OCI-LY7 (cell line): Measurements from ENCODE around the gene KNSTRN. TPM values are rescaled to one million over a fixed set of nuclear protein-coding genes. Genes with fewer than 3 reads are reported as not detected.

Experiments
- BruUV-seq: library from RNA; stranded (reverse); fragments of 400-500 nt; replicated peaks from 2 replicates; lab custom pipeline; 2021; lab: Mats Ljungman, UMichigan
- CTCF ChIA-PET: fragments of 300-600 bp; sonication (Branson Sonifier 250); formaldehyde crosslinking; loops from one replicate; lab custom pipeline; 2022; ENCODE audit warnings: antibody characterized with exemption; ENCODE audit not compliant: unreplicated experiment; lab: Charles Lee
- POLR2A ChIA-PET: fragments of 300-600 bp; sonication (Branson Sonifier 250); formaldehyde crosslinking; loops from one replicate; lab custom pipeline; 2022; ENCODE audit warnings: antibody characterized with exemption; lab: Charles Lee
- DNase-seq: peaks from one replicate; pipeline ENCODE4 v3.0.0-alpha.2; 2015; ENCODE audit warnings: low spot score
- H2AFZ ChIP-seq: fragments of 200-600 bp; sonication (generic), shearing (Covaris generic); 2 replicates; pipeline ENCODE4 v1.6.1; 2014; ENCODE audit warnings: mild to moderate bottlenecking, antibody characterized with exemption, low read length, moderate library complexity
- H3K27ac ChIP-seq: fragments of 200-600 bp; sonication (generic); 2 replicates; pipeline ENCODE4 v1.5.1; 2014; ENCODE audit warnings: mixed run types, low read depth, mild to moderate bottlenecking, moderate library complexity, low read length, inconsistent platforms; ENCODE audit not compliant: poor library complexity, severe bottlenecking
- H3K36me3 ChIP-seq: fragments of 200-600 bp; sonication (generic); 2 replicates; pipeline ENCODE4 v1.6.1; 2014; ENCODE audit warnings: mild to moderate bottlenecking, antibody characterized with exemption, low read length, moderate library complexity, mixed read lengths; ENCODE audit not compliant: insufficient read depth
- H3K4me1 ChIP-seq: fragments of 200-600 bp; sonication (generic); 2 replicates; pipeline ENCODE4 v1.5.1; 2014; ENCODE audit warnings: mild to moderate bottlenecking, low read length; ENCODE audit not compliant: insufficient read depth, poor library complexity, severe bottlenecking
- H3K4me2 ChIP-seq: fragments of 200-600 bp; sonication (generic); 2 replicates; pipeline ENCODE4 v1.6.1; 2014; ENCODE audit warnings: mild to moderate bottlenecking, low read length
- H3K4me3 ChIP-seq: fragments of 200-600 bp; sonication (generic); 2 replicates; pipeline ENCODE4 v1.5.1; 2014; ENCODE audit warnings: mild to moderate bottlenecking, low read depth, low read length; ENCODE audit not compliant: poor library complexity, severe bottlenecking
- H3K79me2 ChIP-seq: fragments of 200-600 bp; sonication (generic); 2 replicates; pipeline ENCODE4 v1.6.1; 2016; ENCODE audit warnings: low read depth, mild to moderate bottlenecking, low read length, moderate library complexity, mixed read lengths; ENCODE audit not compliant: insufficient read depth
- H3K9me2 ChIP-seq: fragments of 200-600 bp; sonication (generic); 2 replicates; pipeline ENCODE4 v1.6.1; 2016; ENCODE audit warnings: mild to moderate bottlenecking, low read length, mixed read lengths; ENCODE audit not compliant: insufficient read depth
- H3K9me3 ChIP-seq: fragments of 200-600 bp; sonication (generic); 2 replicates; pipeline ENCODE4 v1.6.1; 2014; ENCODE audit warnings: mild to moderate bottlenecking, mixed run types, low read length, mixed read lengths
- H4K20me1 ChIP-seq: fragments of 200-600 bp; sonication (generic); 2 replicates; pipeline ENCODE4 v1.6.1; 2014; ENCODE audit warnings: mild to moderate bottlenecking, antibody characterized with exemption, low read length, moderate library complexity, mixed read lengths; ENCODE audit not compliant: insufficient read depth
- EZH2phosphoT487 ChIP-seq: fragments of 200-600 bp; sonication (generic); IDR thresholded peaks from 2 replicates; pipeline ENCODE4 v1.6.1; 2018; ENCODE audit warnings: low read depth, borderline replicate concordance, mild to moderate bottlenecking, mixed run types, antibody characterized with exemption, low read length, moderate library complexity, mixed read lengths
- intact Hi-C: fragments of 100-400 bp; cut with micrococcal nuclease; formaldehyde crosslinking; loops from one replicate; pipeline ENCODE4 v1.10.0; 2022; ENCODE audit not compliant: unreplicated experiment
- total RNA-seq, 2 experiments: library from RNA; depleted of rRNA in 1 of 2; stranded (reverse); fragments of >200 nt in 1 of 2; shearing (Covaris generic) in 1 of 2; gene quantifications; 2 replicates each; pipeline ENCODE4 v1.2.3, GENCODE V29; 2014 to 2022
- TF ChIP-seq, protein P1 (sequence below): fragments of 200-600 bp; sonication (generic); conservative IDR thresholded peaks from 2 replicates; pipeline ENCODE4 v1.5.1; 2014; ENCODE audit warnings: mild to moderate bottlenecking, antibody characterized with exemption, low read length, moderate library complexity, mixed read lengths

The KNSTRN gene
- total RNA-seq, 2 experiments from 2014 or later: 89.6 to 106 TPM

DNA sequence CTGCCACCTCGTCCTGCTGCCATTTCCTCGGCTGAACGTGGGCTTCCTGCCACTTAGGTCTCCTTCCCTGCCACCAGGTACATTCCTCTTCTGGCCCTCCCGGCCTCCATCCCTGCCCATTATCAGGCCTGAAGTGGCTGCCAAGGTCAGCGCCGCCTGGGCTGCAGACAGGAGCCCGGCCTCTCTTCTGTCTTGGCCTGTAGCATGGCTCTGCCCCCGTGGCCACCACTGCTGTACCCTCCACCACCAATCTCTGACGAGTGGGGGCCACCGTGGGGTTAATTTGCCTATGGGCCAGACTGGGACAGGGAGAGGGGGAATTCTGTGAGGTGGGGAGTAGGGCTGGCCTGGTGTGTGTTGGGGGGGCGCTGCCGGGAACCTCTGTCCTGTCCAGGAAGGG is 56.2 kb downstream of the KNSTRN start:
- BruUV-seq: no TSS peak
- no peak for DNase-seq
- Histone ChIP-seq H2AFZ (no peak overlapping the region), H3K4me2 (peak overlapping the region; percentile 9), H4K20me1 (peaks cover 14% of the 10 kb centered on the region), H3K79me2 (peaks cover 16% of the 10 kb centered on the region; the same call in 1 of the 2 replicates), H3K9me2 (no peaks in the 10 kb centered on the region), H3K4me1 (peaks cover 21% of the 10 kb centered on the region), H3K36me3 (no peaks in the 10 kb centered on the region), H3K27ac (no peak overlapping the region), H3K4me3 (no peak overlapping the region), H3K9me3 (no peaks in the 10 kb centered on the region)
- intact Hi-C loops: no loop called here
- ChIA-PET POLR2A (no interaction called here), CTCF (no interaction called here)
- TF ChIP-seq, protein P1, sequence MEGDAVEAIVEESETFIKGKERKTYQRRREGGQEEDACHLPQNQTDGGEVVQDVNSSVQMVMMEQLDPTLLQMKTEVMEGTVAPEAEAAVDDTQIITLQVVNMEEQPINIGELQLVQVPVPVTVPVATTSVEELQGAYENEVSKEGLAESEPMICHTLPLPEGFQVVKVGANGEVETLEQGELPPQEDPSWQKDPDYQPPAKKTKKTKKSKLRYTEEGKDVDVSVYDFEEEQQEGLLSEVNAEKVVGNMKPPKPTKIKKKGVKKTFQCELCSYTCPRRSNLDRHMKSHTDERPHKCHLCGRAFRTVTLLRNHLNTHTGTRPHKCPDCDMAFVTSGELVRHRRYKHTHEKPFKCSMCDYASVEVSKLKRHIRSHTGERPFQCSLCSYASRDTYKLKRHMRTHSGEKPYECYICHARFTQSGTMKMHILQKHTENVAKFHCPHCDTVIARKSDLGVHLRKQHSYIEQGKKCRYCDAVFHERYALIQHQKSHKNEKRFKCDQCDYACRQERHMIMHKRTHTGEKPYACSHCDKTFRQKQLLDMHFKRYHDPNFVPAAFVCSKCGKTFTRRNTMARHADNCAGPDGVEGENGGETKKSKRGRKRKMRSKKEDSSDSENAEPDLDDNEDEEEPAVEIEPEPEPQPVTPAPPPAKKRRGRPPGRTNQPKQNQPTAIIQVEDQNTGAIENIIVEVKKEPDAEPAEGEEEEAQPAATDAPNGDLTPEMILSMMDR: no peak
- TF ChIP-seq EZH2phosphoT487: no peak

- peak overlapping the region; percentile 98; the same call in 1 of the 2 replicates for H2AFZ ChIP-seq
- ChIA-PET CTCF (interaction anchor here (0.5 to 0.6 kb wide), 2 partner anchors 81 to 395 kb away, joined by 3 read pairs; no protein-coding TSS in a partner anchor), POLR2A (interaction anchor here (0.5 kb wide), 1 partner anchor 10 kb away, joined by 3 read pairs; no protein-coding TSS in a partner anchor)
- peaks cover 21% of the 10 kb centered on the region for H3K4me1 ChIP-seq
- TF ChIP-seq, protein P1: no peak
- no peak for TF ChIP-seq EZH2phosphoT487
- H3K4me3 ChIP-seq: peak overlapping the region; percentile 82
- H3K27ac ChIP-seq: no peak overlapping the region
- H3K9me3 ChIP-seq: no peaks in the 10 kb centered on the region
- peak overlapping the region; percentile 100 for H3K4me2 ChIP-seq
- BruUV-seq: no TSS peak
- no peaks in the 10 kb centered on the region for H3K36me3 ChIP-seq
- H3K9me2 ChIP-seq: no peaks in the 10 kb centered on the region
- peaks cover 22% of the 10 kb centered on the region for H4K20me1 ChIP-seq
- peaks cover 18% of the 10 kb centered on the region; the same call in 1 of the 2 replicates for H3K79me2 ChIP-seq
- intact Hi-C loops: no loop called here
- no peak for DNase-seq
Observed at GRCh38 chr15:40439461-40439959, 57.0 kb downstream of the KNSTRN start.
